PFSK-1 (cell line): ENCODE data around the gene KIRREL3.

ENCODE experiments used
- FOXP2 ChIP-seq: optimal IDR thresholded peaks from 2 replicates; pipeline ENCODE3; 2011; ENCODE audit warnings: borderline replicate concordance, control low read depth, inconsistent platforms; ENCODE audit not compliant: insufficient read depth; ENCODE audit errors: extremely low read length, extremely low read depth
- POLR2AphosphoS5 ChIP-seq: IDR thresholded peaks from 2 replicates; pipeline ENCODE4 v1.6.1; 2012; ENCODE audit warnings: low read depth, mild to moderate bottlenecking, control low read depth, low read length, moderate library complexity
- REST ChIP-seq, 2 experiments: IDR thresholded peaks; 2 replicates each; pipeline versions ENCODE4 v1.6.1 to v1.8.0; 2011 to 2012; ENCODE audit warnings: low read depth in 2 of 2, low read length in 2 of 2, control low read depth in 1 of 2, inconsistent platforms in 1 of 2, mild to moderate bottlenecking in 1 of 2, moderate library complexity in 1 of 2; ENCODE audit not compliant: insufficient read depth in 1 of 2
- SIN3A ChIP-seq: IDR thresholded peaks from 2 replicates; pipeline ENCODE4 v1.6.1; 2012; ENCODE audit warnings: mild to moderate bottlenecking, low read length, moderate library complexity, borderline replicate concordance; ENCODE audit not compliant: insufficient read depth
- TAF1 ChIP-seq: IDR thresholded peaks from 2 replicates; pipeline ENCODE4 v1.6.1; 2012; ENCODE audit warnings: low read length, control low read depth, borderline replicate concordance; ENCODE audit not compliant: insufficient read depth

Gene KIRREL3

GRCh38 chr11:126528075-126528474 lies 472.5 kb downstream of the KIRREL3 start:
- TF ChIP-seq TAF1: no peak
- no peak for TF ChIP-seq REST (IDR thresholded peaks at IDR 0.05; ENCODE audit: insufficient read depth in 1 of 2, low read depth in 2 of 2, low read length in 2 of 2)
- no peak for TF ChIP-seq FOXP2
- no peak for TF ChIP-seq SIN3A
- no peak for TF ChIP-seq POLR2AphosphoS5

GRCh38 chr11:126527651-126528050 lies 472.9 kb downstream of the KIRREL3 start:
- TF ChIP-seq TAF1 (no peak), SIN3A (no peak), POLR2AphosphoS5 (no peak), REST (IDR thresholded peaks at IDR 0.05; ENCODE audit: insufficient read depth in 1 of 2, low read depth in 2 of 2, low read length in 2 of 2) (no peak)

- TF ChIP-seq FOXP2: no peak
- TF ChIP-seq TAF1: no peak
- no peak for TF ChIP-seq SIN3A
- no peak for TF ChIP-seq POLR2AphosphoS5
- no peak for TF ChIP-seq REST (IDR thresholded peaks at IDR 0.05; ENCODE audit: insufficient read depth in 1 of 2, low read depth in 2 of 2, low read length in 2 of 2)
Measured at GRCh38 chr11:126526471-126526870, 474.1 kb downstream of the KIRREL3 start.

GRCh38 chr11:126525702-126526101 lies 474.9 kb downstream of the KIRREL3 start:
- TF ChIP-seq SIN3A: no peak
- TF ChIP-seq TAF1: no peak
- no peak for TF ChIP-seq POLR2AphosphoS5
- TF ChIP-seq FOXP2: no peak
- no peak for TF ChIP-seq REST (IDR thresholded peaks at IDR 0.05; ENCODE audit: insufficient read depth in 1 of 2, low read depth in 2 of 2, low read length in 2 of 2)

- TF ChIP-seq TAF1 (no peak), FOXP2 (no peak), POLR2AphosphoS5 (no peak), SIN3A (no peak), REST (IDR thresholded peaks at IDR 0.05; ENCODE audit: insufficient read depth in 1 of 2, low read depth in 2 of 2, low read length in 2 of 2) (no peak)
Measured at GRCh38 chr11:126525216-126525615, 475.4 kb downstream of the KIRREL3 start.
